Parathyroid adenoma (tissue), 2 donors: Measurements from ENCODE around the gene EPHA4.

ENCODE experiments used
- H2AFZ ChIP-seq: fragments of 300-600 bp; sonication (generic); one replicate; pipeline ENCODE4 v1.7.0; 2017; ENCODE audit warnings: antibody characterized with exemption, mild to moderate bottlenecking
- H3K27ac ChIP-seq: fragments of 300-600 bp; sonication (generic); one replicate; pipeline ENCODE4 v1.7.0; 2017
- H3K27me3 ChIP-seq: fragments of 300-600 bp; sonication (generic); one replicate; pipeline ENCODE4 v1.7.0; 2017; ENCODE audit warnings: low read length; ENCODE audit not compliant: control insufficient read depth, insufficient read depth
- H3K36me3 ChIP-seq: fragments of 300-600 bp; sonication (generic); one replicate; pipeline ENCODE4 v1.7.0; 2017; ENCODE audit warnings: low read length; ENCODE audit not compliant: control insufficient read depth, insufficient read depth
- H3K4me1 ChIP-seq: fragments of 300-600 bp; sonication (generic); one replicate; pipeline ENCODE4 v1.7.0; 2017; ENCODE audit warnings: control low read depth
- H3K4me2 ChIP-seq: fragments of 300-600 bp; sonication (generic); one replicate; pipeline ENCODE4 v1.7.0; 2017; ENCODE audit warnings: low read length
- H3K4me3 ChIP-seq: fragments of 300-600 bp; sonication (generic); one replicate; pipeline ENCODE4 v1.7.0; 2017; ENCODE audit warnings: low read depth, low read length
- H3K79me2 ChIP-seq: fragments of 300-600 bp; sonication (generic); one replicate; pipeline ENCODE4 v1.7.0; 2017; ENCODE audit warnings: control low read depth
- H3K9ac ChIP-seq: fragments of 300-600 bp; sonication (generic); one replicate; pipeline ENCODE4 v1.7.0; 2017; ENCODE audit warnings: mild to moderate bottlenecking
- H3K9me3 ChIP-seq: fragments of 300-600 bp; sonication (generic); one replicate; pipeline ENCODE4 v1.7.0; 2017; ENCODE audit warnings: low read length; ENCODE audit not compliant: control insufficient read depth
- TF ChIP-seq, protein P1 (sequence below): fragments of 300-600 bp; sonication (generic); IDR thresholded peaks from one replicate; pipeline ENCODE4 v1.7.0; 2017; ENCODE audit warnings: antibody characterized with exemption, mild to moderate bottlenecking
- donor health status: primary hyperparathyroidism.

Gene EPHA4

GRCh38 chr2:221605751-221606240, 33.7 kb upstream of the EPHA4 start:
- TF ChIP-seq, protein P1, sequence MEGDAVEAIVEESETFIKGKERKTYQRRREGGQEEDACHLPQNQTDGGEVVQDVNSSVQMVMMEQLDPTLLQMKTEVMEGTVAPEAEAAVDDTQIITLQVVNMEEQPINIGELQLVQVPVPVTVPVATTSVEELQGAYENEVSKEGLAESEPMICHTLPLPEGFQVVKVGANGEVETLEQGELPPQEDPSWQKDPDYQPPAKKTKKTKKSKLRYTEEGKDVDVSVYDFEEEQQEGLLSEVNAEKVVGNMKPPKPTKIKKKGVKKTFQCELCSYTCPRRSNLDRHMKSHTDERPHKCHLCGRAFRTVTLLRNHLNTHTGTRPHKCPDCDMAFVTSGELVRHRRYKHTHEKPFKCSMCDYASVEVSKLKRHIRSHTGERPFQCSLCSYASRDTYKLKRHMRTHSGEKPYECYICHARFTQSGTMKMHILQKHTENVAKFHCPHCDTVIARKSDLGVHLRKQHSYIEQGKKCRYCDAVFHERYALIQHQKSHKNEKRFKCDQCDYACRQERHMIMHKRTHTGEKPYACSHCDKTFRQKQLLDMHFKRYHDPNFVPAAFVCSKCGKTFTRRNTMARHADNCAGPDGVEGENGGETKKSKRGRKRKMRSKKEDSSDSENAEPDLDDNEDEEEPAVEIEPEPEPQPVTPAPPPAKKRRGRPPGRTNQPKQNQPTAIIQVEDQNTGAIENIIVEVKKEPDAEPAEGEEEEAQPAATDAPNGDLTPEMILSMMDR, result no peak
- H3K27ac ChIP-seq, result no peak overlapping the region
- no peaks in the 10 kb centered on the region for H3K9me3 ChIP-seq
- peaks cover 4% of the 10 kb centered on the region for H3K27me3 ChIP-seq
- H3K4me3 ChIP-seq, result no peak overlapping the region
- H2AFZ ChIP-seq, result no peak overlapping the region
- no peaks in the 10 kb centered on the region for H3K36me3 ChIP-seq
- H3K4me1 ChIP-seq, result no peaks in the 10 kb centered on the region
- H3K4me2 ChIP-seq, result no peak overlapping the region
- no peak overlapping the region for H3K9ac ChIP-seq
- no peaks in the 10 kb centered on the region for H3K79me2 ChIP-seq

- Histone ChIP-seq H3K4me1 (no peaks in the 10 kb centered on the region), H3K27me3 (peaks cover 4% of the 10 kb centered on the region)
- TF ChIP-seq, protein P1, result no peak
These were observed 30.8 kb upstream of the EPHA4 start for GRCh38 chr2:221602938-221603337.

DNA sequence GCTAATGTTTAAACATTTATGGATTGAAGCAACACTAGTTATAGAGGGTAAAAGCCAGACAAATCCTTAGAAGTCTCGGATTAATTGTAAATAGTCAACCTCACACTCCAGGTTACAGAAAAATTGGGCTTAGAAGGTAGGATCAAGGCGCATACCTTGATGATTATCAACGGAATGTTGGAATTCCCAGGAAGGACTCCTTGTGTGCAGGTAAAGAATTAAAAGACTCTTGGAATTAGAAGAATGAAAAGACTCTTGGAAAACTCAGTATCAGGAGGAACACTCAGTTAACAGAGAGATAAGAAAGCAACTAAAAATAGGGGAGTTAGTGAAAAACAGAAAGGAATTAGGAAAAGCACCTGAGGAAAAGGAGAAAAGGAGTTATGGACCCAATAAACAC, 29.3 kb upstream of the EPHA4 start:
- H3K27ac ChIP-seq, result no peak overlapping the region
- H2AFZ ChIP-seq, result no peak overlapping the region
- H3K4me2 ChIP-seq, result no peak overlapping the region
- H3K27me3 ChIP-seq, result peaks cover 4% of the 10 kb centered on the region
- no peaks in the 10 kb centered on the region for H3K36me3 ChIP-seq
- no peak overlapping the region for H3K4me3 ChIP-seq
- H3K9ac ChIP-seq, result no peak overlapping the region
- no peaks in the 10 kb centered on the region for H3K4me1 ChIP-seq
- no peaks in the 10 kb centered on the region for H3K79me2 ChIP-seq
- no peaks in the 10 kb centered on the region for H3K9me3 ChIP-seq
- TF ChIP-seq, protein P1, result no peak

More at GRCh38 chr2:221602938-221603337, 30.8 kb upstream of the EPHA4 start:
- H3K4me2 ChIP-seq, result no peak overlapping the region
- no peak overlapping the region for H3K4me3 ChIP-seq
- no peaks in the 10 kb centered on the region for H3K36me3 ChIP-seq
- no peak overlapping the region for H2AFZ ChIP-seq
- no peak overlapping the region for H3K9ac ChIP-seq
- no peaks in the 10 kb centered on the region for H3K9me3 ChIP-seq
- H3K79me2 ChIP-seq, result no peaks in the 10 kb centered on the region
- no peak overlapping the region for H3K27ac ChIP-seq

DNA sequence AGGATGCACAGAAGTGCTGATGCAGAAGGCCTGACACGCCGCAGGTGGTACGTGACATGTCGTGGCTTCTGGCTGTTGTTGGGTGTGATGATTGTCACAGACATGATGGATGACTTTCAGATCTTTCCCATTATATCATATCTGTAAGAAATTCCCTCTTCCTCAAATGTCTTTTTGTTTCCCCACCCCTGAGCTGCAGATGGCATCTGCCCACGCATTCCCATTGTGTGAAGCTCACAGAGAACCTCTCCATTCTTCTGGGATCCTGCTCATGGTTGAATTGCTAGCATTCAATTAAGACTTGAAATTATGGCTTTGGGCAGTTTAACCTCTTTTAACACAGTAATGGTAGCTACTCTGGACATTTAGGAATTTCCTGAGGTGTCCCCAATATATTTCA, 28.3 kb upstream of the EPHA4 start:
- H2AFZ ChIP-seq, result no peak overlapping the region
- TF ChIP-seq, protein P1, result no peak
- H3K27ac ChIP-seq, result no peak overlapping the region
- no peaks in the 10 kb centered on the region for H3K9me3 ChIP-seq
- H3K9ac ChIP-seq, result no peak overlapping the region
- H3K4me1 ChIP-seq, result no peaks in the 10 kb centered on the region
- H3K27me3 ChIP-seq, result peaks cover 4% of the 10 kb centered on the region
- H3K4me3 ChIP-seq, result no peak overlapping the region
- H3K4me2 ChIP-seq, result no peak overlapping the region
- no peaks in the 10 kb centered on the region for H3K36me3 ChIP-seq
- no peaks in the 10 kb centered on the region for H3K79me2 ChIP-seq

DNA sequence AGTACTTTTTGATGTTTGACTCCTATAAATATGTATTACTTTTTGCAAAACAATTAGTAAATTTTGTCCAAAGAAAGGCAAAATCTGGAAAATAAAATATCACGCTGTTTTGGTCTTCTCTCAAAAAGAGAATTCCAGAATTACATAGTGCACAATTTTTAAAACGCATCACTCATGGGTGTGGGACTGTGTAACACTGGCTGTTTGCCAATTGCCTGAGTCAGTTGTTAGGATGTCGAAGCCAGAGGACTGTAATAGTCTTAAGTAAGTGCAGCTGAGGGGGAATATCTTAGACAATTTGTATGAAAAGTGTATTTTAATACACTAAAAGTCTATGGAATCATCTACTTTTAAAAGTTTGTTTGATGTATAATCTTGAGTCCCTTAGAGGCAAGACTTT, 24.1 kb upstream of the EPHA4 start:
- Histone ChIP-seq H3K4me3 (no peak overlapping the region), H2AFZ (no peak overlapping the region), H3K4me2 (no peak overlapping the region), H3K27me3 (no peaks in the 10 kb centered on the region), H3K36me3 (no peaks in the 10 kb centered on the region), H3K4me1 (no peaks in the 10 kb centered on the region), H3K79me2 (no peaks in the 10 kb centered on the region), H3K27ac (no peak overlapping the region), H3K9ac (no peak overlapping the region), H3K9me3 (no peaks in the 10 kb centered on the region)
- TF ChIP-seq, protein P1, result no peak
